ENCODE data around the gene PNPLA2.
A peak's percentile ranks its signal among the peaks of the same experiment; 100 is the strongest.

PNPLA2 gene

DNA sequence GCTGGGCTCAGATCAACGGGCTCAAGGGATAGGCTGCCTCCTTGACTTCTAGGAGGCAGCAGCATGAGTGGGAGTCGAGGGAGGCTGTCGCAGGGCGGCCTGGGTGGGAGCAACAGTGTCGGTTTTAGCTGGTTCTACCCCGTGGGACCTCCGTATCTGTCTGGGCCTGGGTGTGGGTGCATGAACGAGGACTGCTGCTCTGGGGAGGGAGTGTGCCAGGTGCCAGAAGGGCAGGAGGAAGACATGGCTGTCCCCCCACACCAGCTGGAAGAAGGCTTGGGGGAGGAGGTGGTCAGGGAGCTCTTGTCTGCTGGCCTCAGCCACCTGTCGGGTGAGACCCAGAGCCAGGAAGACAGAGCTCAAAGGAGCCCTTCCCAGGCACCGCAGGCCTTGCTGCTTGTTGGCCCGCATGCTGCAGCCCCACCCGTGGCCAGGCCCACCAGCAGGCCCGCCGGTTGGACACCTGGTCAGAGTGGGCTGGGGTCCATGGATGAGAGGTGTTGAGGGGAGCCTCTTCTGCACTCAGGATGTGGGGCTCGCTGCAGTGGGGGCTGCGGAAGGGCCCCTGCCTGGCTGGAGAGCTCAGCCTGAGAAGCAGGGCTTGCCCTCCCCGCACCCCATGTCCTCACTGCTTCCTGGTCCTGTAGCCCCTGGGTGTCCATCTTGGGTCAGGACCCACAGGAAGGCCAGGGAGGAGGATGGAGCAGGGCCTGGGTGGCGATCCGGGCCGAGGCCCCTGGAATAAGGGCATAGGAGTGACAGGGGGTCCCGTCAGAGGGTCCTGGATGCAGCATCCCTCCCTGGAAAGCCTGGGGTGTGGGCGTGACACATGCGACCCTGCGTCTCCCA lies 32.3 kb upstream of the PNPLA2 start:
- DNase-seq: no peak

DNA sequence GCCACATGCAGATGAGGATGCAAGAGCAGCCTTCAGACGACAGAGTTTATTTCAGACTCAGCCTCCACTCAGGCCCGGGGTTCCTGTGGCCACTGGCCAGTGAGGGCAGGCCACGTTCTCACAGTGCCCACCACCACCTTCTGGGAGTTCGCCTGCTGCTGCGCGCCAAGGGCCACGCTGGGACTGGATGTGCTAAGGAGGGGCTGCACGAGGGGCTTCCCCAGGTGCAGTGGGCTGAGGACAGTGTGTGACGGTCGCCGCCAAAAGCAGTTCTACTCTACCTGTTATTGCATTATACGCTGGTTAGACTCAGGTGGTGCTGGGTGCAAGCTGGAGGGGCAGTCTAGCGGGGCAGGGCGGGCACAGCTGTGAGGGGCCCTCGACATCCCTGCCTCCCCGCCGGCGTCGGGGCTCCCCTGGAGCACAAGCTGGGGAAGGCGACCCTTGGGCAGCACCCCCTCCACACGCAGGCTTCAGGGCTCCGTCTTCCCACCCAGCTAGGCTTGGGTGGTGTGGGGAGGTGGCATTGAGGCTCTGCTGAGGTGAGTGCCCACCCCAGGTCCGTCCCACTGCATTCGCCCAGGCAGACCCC lies 31.5 kb upstream of the PNPLA2 start:
- no peak for DNase-seq

- DNase-seq: no peak
These were observed 30.6 kb upstream of the PNPLA2 start for GRCh38 chr11:788009-788640.

- DNase-seq: no peak
These were observed 29.5 kb upstream of the PNPLA2 start for GRCh38 chr11:788953-789940.

DNA sequence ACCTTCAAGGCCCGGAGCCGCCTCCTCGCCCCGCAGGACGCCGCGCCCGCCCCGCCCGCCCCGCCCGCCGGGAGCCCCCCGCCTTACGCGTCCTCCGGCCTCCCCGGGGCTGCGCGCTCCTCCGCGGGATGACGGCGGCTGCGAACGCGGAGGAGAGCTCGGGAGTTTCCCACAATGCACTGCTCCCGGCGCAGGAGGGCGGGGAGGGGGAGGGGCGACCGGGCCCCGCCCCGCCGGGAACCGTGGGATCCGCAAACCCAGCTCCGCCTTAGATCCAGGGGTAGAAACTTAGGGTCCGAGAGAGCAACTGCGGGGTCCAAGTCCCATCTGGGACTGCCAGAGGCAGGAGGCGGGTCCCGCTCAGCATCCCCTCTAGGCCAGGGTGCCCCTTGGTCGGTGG lies 28.8 kb upstream of the PNPLA2 start, which contains the start of gene CEND1:
Gene CEND1, minus strand, starts transcription at position 148 of the 400 bp plus-strand sequence. CDS start 1,514 bp downstream, outside the sequence.
- peak; percentile 69 for DNase-seq

- no peak for DNase-seq
These were observed 27.8 kb upstream of the PNPLA2 start for GRCh38 chr11:790721-791564.

- DNase-seq: no peak
These were observed 26.8 kb upstream of the PNPLA2 start for GRCh38 chr11:791658-792534.

DNA sequence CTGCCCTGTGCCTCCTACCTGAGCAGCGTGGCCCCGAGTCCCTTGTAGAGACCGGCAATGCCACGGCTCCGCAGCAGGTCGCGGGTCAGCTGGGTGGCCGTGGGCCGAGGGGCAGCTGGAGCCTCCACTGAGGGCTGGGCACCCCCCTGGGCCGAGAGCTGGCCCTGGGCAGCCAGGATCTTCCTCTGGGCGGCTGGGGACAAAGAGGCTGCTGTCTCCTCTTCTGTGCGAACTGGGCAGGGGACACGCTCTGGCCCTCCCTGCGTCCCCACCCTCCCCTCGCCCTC lies 26.2 kb upstream of the PNPLA2 start:
- DNase-seq: no peak

DNA sequence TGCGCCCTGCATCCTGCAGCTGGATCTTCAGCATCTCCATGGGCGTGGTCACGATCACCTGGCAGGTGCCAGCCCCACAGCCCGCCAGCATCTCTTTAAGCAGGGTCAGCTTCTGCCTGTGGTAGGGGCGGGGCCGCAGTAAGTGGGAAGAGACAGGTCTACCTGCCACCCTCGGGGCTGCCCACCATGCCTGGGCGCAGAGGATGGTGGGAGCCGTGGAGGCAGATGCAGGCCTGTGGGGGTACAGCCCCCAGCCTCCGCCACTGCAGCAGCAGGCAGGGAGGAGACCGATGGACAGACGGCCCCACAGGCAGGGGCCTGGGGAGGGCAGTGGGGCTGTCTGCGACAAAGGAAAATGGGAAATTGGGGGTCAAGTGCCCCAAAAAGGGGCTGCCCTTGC lies 25.8 kb upstream of the PNPLA2 start:
- DNase-seq: no peak

- no peak for DNase-seq
These were observed 25.2 kb upstream of the PNPLA2 start for GRCh38 chr11:793556-793955.

GRCh38 chr11:794013-794765 lies 24.5 kb upstream of the PNPLA2 start:
- no peak for DNase-seq

- no peak for DNase-seq
These were observed 23.7 kb upstream of the PNPLA2 start for GRCh38 chr11:794766-795633.

GRCh38 chr11:795634-796564 lies 22.8 kb upstream of the PNPLA2 start:
- peak; percentile 90 for DNase-seq

GRCh38 chr11:796565-797295 lies 22.0 kb upstream of the PNPLA2 start:
- DNase-seq: no peak

DNA sequence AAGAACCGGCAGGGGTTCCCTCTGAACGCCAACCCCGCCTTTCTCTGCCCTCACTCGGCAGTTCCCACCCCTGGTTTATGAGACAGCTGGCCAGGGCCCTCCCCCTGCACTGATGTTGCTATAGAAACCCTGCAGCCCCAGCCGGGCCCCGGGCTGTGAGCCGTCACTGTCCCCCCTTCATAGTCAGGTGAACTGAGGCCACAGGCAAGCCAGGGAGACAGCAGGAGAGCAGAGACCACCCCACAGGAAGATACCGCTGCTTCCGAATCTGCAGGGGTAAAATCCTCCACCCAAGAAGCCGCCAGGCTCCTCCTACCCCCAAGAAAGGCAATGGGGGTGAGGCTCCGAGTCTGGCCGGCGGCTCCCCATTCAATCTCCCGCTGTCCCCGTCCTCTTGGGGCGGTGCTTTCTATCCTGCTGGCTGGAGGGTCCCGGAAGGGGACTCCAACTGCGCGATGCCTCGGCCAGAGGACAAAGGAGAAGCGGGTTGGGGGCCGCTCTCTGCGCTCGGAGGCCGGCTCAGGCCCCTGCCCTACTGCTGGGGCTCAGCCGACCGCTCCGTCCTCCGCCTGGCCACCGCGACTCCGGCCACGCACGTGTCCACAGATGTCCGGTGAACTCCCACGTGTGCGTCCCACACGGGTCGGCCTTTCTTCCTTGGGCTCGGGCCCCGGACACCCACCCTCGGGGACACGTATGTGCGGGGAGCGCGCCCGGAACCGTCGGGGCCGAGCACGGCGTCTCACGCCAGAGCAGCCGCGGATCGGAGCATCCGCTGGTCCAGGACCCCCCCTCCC lies 21.2 kb upstream of the PNPLA2 start:
- DNase-seq: peak; percentile 83

- DNase-seq: peak; percentile 88
These were observed 20.5 kb upstream of the PNPLA2 start, which contains the start of gene SLC25A22 for GRCh38 chr11:798093-798713. Gene SLC25A22, minus strand, starts transcription at chr11:798281. Its CDS starts 3,275 bp downstream, at chr11:795006.

Measured in activated CD4-positive, alpha-beta T cell treated with anti-CD3 and anti-CD28 coated beads for 48 hours (primary cell).